Osteoblast (primary cell): ENCODE measurements around the gene NKAIN2. TPM values are rescaled to one million over a fixed set of nuclear protein-coding genes. Genes with fewer than 3 reads are reported as not detected.

Experiments used
- DNase-seq: peaks from one replicate; pipeline ENCODE4 v3.0.0; 2011; ENCODE audit warnings: low spot score, mixed read lengths; ENCODE audit not compliant: insufficient read length; ENCODE audit errors: missing footprints
- H2AFZ ChIP-seq: 2 replicates; pipeline ENCODE4 v1.6.0; 2011; ENCODE audit warnings: mild to moderate bottlenecking, low read length
- H3K27ac ChIP-seq: 2 replicates; pipeline ENCODE4 v1.5.1; 2011; ENCODE audit warnings: mild to moderate bottlenecking, low read depth, low read length, moderate library complexity
- H3K27me3 ChIP-seq: 2 replicates; pipeline ENCODE4 v1.6.0; 2012; ENCODE audit warnings: mild to moderate bottlenecking, control low read depth, inconsistent platforms, low read length, moderate library complexity; ENCODE audit not compliant: insufficient read depth
- H3K36me3 ChIP-seq: 2 replicates; pipeline ENCODE4 v1.5.1; 2011; ENCODE audit warnings: mild to moderate bottlenecking, low read length, control low read depth, moderate library complexity; ENCODE audit not compliant: insufficient read depth
- H3K4me1 ChIP-seq: 2 replicates; pipeline ENCODE4 v1.5.1; 2011; ENCODE audit warnings: mild to moderate bottlenecking, low read length, control low read depth, moderate library complexity; ENCODE audit not compliant: insufficient read depth
- H3K4me2 ChIP-seq: 2 replicates; pipeline ENCODE4 v1.6.0; 2011; ENCODE audit warnings: mild to moderate bottlenecking, low read length; ENCODE audit not compliant: insufficient read depth
- H3K4me3 ChIP-seq: fragments of 200-600 bp; sonication (generic); 3 replicates; pipeline ENCODE4 v1.5.1; 2012; ENCODE audit warnings: mild to moderate bottlenecking, low read length, inconsistent platforms; ENCODE audit not compliant: insufficient read depth
- H3K79me2 ChIP-seq: 2 replicates; pipeline ENCODE4 v1.6.0; 2012; ENCODE audit warnings: mild to moderate bottlenecking, low read length, control low read depth, inconsistent platforms; ENCODE audit not compliant: insufficient read depth
- H3K9me3 ChIP-seq: 2 replicates; pipeline ENCODE4 v1.5.1; 2011; ENCODE audit warnings: low read depth, low read length, control low read depth
- H4K20me1 ChIP-seq: 2 replicates; pipeline ENCODE4 v1.6.0; 2012; ENCODE audit warnings: mild to moderate bottlenecking, low read length, control low read depth; ENCODE audit not compliant: insufficient read depth
- CTCF ChIP-seq: IDR thresholded peaks from 2 replicates; pipeline ENCODE4 v1.5.1; 2011; ENCODE audit warnings: mild to moderate bottlenecking, low read depth, low read length, moderate library complexity; ENCODE audit errors: extremely low read depth
- total RNA-seq: library from RNA; depleted of rRNA; stranded (reverse); fragments of >200 nt; gene quantifications from 2 replicates; pipeline ENCODE4 v1.2.3, GENCODE V29; 2012

The NKAIN2 gene
- total RNA-seq, 1 donor = under 0.01 TPM

- Histone ChIP-seq H3K9me3 (no peaks in the 10 kb centered on the region), H3K4me1 (no peaks in the 10 kb centered on the region), H3K36me3 (no peaks in the 10 kb centered on the region), H3K4me2 (no peak overlapping the region), H3K27me3 (no peaks in the 10 kb centered on the region), H4K20me1 (no peaks in the 10 kb centered on the region), H3K27ac (no peak overlapping the region), H2AFZ (no peak overlapping the region), H3K79me2 (no peaks in the 10 kb centered on the region), H3K4me3 (no peak overlapping the region)
- no peak for TF ChIP-seq CTCF
- no peak for DNase-seq
Observed at GRCh38 chr6:124791156-124791555, 987.5 kb downstream of the NKAIN2 start.

- Histone ChIP-seq H3K9me3 (no peaks in the 10 kb centered on the region), H3K36me3 (no peaks in the 10 kb centered on the region), H4K20me1 (no peaks in the 10 kb centered on the region), H3K4me3 (no peak overlapping the region), H3K79me2 (no peaks in the 10 kb centered on the region), H3K4me2 (no peak overlapping the region), H2AFZ (no peak overlapping the region), H3K27me3 (no peaks in the 10 kb centered on the region), H3K27ac (no peak overlapping the region), H3K4me1 (no peaks in the 10 kb centered on the region)
- DNase-seq = no peak
- TF ChIP-seq CTCF = no peak
Observed at GRCh38 chr6:124792386-124792785, 988.7 kb downstream of the NKAIN2 start.

- H3K4me2 ChIP-seq = no peak overlapping the region
- TF ChIP-seq CTCF = no peak
- DNase-seq = peak; percentile 1
Observed at GRCh38 chr6:124793398-124793797, 989.7 kb downstream of the NKAIN2 start.

GRCh38 chr6:124795643-124796463 lies 992.2 kb downstream of the NKAIN2 start:
- H3K9me3 ChIP-seq = no peaks in the 10 kb centered on the region
- no peak overlapping the region for H3K4me3 ChIP-seq
- no peak overlapping the region for H2AFZ ChIP-seq
- H3K27me3 ChIP-seq = no peaks in the 10 kb centered on the region
- no peak for DNase-seq
- no peaks in the 10 kb centered on the region for H4K20me1 ChIP-seq
- no peaks in the 10 kb centered on the region for H3K4me1 ChIP-seq
- no peaks in the 10 kb centered on the region for H3K36me3 ChIP-seq
- TF ChIP-seq CTCF = peak; percentile 65
- no peak overlapping the region for H3K27ac ChIP-seq
- H3K4me2 ChIP-seq = no peak overlapping the region
- H3K79me2 ChIP-seq = no peaks in the 10 kb centered on the region

More at GRCh38 chr6:124793398-124793797, 989.7 kb downstream of the NKAIN2 start:
- Histone ChIP-seq H3K36me3 (no peaks in the 10 kb centered on the region), H4K20me1 (no peaks in the 10 kb centered on the region), H3K79me2 (no peaks in the 10 kb centered on the region), H3K27me3 (no peaks in the 10 kb centered on the region), H3K27ac (no peak overlapping the region), H3K4me1 (no peaks in the 10 kb centered on the region), H3K9me3 (no peaks in the 10 kb centered on the region), H2AFZ (no peak overlapping the region), H3K4me3 (no peak overlapping the region)
